GM10266 (cell line): Measurements from ENCODE around the gene MILR1.
"Not testable (repeated sequence)": the region's sequence is repeated elsewhere in the genome, so short reads cannot be mapped to it uniquely, and the experiment has no call there.

Experiments
- DNase-seq: peaks from one replicate; pipeline ENCODE4 v3.0.0; 2012; ENCODE audit errors: extremely low spot score
- CTCF ChIP-seq: IDR thresholded peaks from 2 replicates; pipeline ENCODE4 v1.5.1; 2012; ENCODE audit warnings: mild to moderate bottlenecking, low read depth; ENCODE audit not compliant: control insufficient read depth, insufficient read depth; ENCODE audit errors: missing control alignments

Gene MILR1

GRCh38 chr17:64461788-64462187, 12.9 kb downstream of the MILR1 start:
- no peak for DNase-seq
- TF ChIP-seq CTCF, result no peak

GRCh38 chr17:64466019-64466735, 17.3 kb downstream of the MILR1 start:
- no peak for TF ChIP-seq CTCF
- no peak for DNase-seq

- not testable (repeated sequence) for DNase-seq
These were observed 17.9 kb downstream of the MILR1 start for GRCh38 chr17:64466834-64467233.

- no peak for TF ChIP-seq CTCF
- no peak for DNase-seq
These were observed 21.7 kb downstream of the MILR1 start for GRCh38 chr17:64470625-64471024.

- DNase-seq, result no peak
- no peak for TF ChIP-seq CTCF
These were observed 22.5 kb downstream of the MILR1 start for GRCh38 chr17:64471440-64471839.

- no peak for DNase-seq
- no peak for TF ChIP-seq CTCF
These were observed 23.6 kb downstream of the MILR1 start for GRCh38 chr17:64472564-64472963.

- no peak for DNase-seq
- TF ChIP-seq CTCF, result no peak
These were observed 28.9 kb downstream of the MILR1 start for GRCh38 chr17:64477849-64478248.

GRCh38 chr17:64480951-64481350, 32.0 kb downstream of the MILR1 start:
- DNase-seq, result no peak
- TF ChIP-seq CTCF, result no peak
